ENCODE data around the gene CA10.

CA10 gene

DNA sequence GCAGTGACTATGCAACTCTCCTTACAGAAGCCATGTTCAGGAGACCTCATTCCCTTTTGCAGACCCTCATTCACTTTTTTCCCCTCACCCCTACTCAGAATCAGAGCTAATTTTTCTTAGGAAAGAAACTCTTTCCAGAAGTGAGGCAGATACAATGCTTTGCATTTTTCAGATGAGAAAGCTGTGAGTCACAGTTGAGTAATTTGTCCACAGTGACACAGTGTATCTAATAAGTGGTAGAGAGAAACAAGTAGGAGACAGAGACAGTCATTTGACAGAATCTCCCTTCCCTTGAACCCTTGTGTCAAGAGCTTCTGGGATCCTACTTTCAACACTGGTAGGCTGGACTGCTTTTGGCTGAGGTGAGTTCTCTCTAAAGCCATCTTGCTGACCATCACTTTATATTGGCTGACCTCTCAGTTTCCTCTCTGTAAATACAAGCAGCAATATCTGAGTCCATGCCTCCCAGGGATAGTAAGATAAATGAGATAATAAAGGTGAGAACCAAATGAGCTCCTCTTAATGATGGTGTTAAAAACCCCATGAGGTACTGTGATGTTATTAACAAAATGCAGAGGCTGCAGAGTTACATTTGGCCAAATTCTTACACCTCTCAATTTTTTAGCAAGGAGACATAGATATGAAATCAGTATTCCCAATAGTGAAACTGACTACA is 130.8 kb downstream of the CA10 start:
- Histone ChIP-seq H3K79me2 (ENCODE audit: insufficient read depth, low read length) (no peaks in the 10 kb centered on the region), H4K20me1 (ENCODE audit: low read depth, low read length) (no peaks in the 10 kb centered on the region), H3K27ac (ENCODE audit: low read depth, low read length) (no peak overlapping the region), H3F3A (ENCODE audit: insufficient read depth) (no peaks in the 10 kb centered on the region), H3K4me2 (ENCODE audit: low read depth, low read length, poor library complexity, severe bottlenecking) (no peak overlapping the region), H3K9me2 (replicated peaks; ENCODE audit: insufficient read depth, low read length) (no peaks in the 10 kb centered on the region), H3K4me3 (ENCODE audit: insufficient read depth, low read length, poor library complexity, severe bottlenecking) (no peak overlapping the region), H3K36me3 (ENCODE audit: low read length) (no peaks in the 10 kb centered on the region), H2AFZ (ENCODE audit: low read depth, low read length, severe bottlenecking) (no peak overlapping the region), H3K9ac (ENCODE audit: low read length) (no peak overlapping the region), H3K9me3 (ENCODE audit: insufficient read depth, low read length) (no peaks in the 10 kb centered on the region), H3K27me3 (ENCODE audit: low read length) (no peaks in the 10 kb centered on the region)
- TF ChIP-seq EZH2phosphoT487 (conservative IDR thresholded peaks at IDR 0.05; ENCODE audit: low read length), result no peak
- TF ChIP-seq, protein P1, sequence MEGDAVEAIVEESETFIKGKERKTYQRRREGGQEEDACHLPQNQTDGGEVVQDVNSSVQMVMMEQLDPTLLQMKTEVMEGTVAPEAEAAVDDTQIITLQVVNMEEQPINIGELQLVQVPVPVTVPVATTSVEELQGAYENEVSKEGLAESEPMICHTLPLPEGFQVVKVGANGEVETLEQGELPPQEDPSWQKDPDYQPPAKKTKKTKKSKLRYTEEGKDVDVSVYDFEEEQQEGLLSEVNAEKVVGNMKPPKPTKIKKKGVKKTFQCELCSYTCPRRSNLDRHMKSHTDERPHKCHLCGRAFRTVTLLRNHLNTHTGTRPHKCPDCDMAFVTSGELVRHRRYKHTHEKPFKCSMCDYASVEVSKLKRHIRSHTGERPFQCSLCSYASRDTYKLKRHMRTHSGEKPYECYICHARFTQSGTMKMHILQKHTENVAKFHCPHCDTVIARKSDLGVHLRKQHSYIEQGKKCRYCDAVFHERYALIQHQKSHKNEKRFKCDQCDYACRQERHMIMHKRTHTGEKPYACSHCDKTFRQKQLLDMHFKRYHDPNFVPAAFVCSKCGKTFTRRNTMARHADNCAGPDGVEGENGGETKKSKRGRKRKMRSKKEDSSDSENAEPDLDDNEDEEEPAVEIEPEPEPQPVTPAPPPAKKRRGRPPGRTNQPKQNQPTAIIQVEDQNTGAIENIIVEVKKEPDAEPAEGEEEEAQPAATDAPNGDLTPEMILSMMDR (IDR thresholded peaks at IDR 0.05; ENCODE audit: insufficient read depth, low read length, poor library complexity, severe bottlenecking), result no peak

DNA sequence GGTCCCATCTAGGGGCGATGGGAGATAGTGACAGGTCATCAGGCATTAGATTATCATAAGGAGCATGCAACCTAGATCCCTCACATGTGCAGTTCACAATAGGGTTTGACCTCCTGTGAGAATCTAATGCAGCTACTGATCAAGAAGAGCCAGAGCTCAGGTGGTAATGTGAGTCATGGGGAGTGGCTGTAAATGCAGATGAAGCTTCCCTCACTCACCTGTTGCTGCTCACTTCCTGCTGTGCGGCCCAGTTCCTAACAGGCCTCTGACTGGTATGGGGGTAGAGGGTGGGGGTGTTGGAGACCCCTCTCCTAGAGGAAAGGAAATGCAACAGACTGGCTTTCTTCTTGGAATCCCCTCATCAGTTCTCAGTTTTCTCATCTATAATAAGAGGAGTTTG is 131.4 kb downstream of the CA10 start:
- Histone ChIP-seq H3K9me3 (ENCODE audit: insufficient read depth, low read length) (no peaks in the 10 kb centered on the region), H3K27ac (ENCODE audit: low read depth, low read length) (no peak overlapping the region), H3F3A (ENCODE audit: insufficient read depth) (no peaks in the 10 kb centered on the region), H3K4me3 (ENCODE audit: insufficient read depth, low read length, poor library complexity, severe bottlenecking) (no peak overlapping the region), H3K4me2 (ENCODE audit: low read depth, low read length, poor library complexity, severe bottlenecking) (no peak overlapping the region), H3K36me3 (ENCODE audit: low read length) (no peaks in the 10 kb centered on the region), H4K20me1 (ENCODE audit: low read depth, low read length) (no peaks in the 10 kb centered on the region), H3K9me2 (replicated peaks; ENCODE audit: insufficient read depth, low read length) (no peaks in the 10 kb centered on the region), H3K27me3 (ENCODE audit: low read length) (no peaks in the 10 kb centered on the region), H2AFZ (ENCODE audit: low read depth, low read length, severe bottlenecking) (no peak overlapping the region), H3K9ac (ENCODE audit: low read length) (no peak overlapping the region), H3K79me2 (ENCODE audit: insufficient read depth, low read length) (no peaks in the 10 kb centered on the region)
- TF ChIP-seq, protein P1 (IDR thresholded peaks at IDR 0.05; ENCODE audit: insufficient read depth, low read length, poor library complexity, severe bottlenecking), result no peak
- TF ChIP-seq EZH2phosphoT487 (conservative IDR thresholded peaks at IDR 0.05; ENCODE audit: low read length), result no peak

DNA sequence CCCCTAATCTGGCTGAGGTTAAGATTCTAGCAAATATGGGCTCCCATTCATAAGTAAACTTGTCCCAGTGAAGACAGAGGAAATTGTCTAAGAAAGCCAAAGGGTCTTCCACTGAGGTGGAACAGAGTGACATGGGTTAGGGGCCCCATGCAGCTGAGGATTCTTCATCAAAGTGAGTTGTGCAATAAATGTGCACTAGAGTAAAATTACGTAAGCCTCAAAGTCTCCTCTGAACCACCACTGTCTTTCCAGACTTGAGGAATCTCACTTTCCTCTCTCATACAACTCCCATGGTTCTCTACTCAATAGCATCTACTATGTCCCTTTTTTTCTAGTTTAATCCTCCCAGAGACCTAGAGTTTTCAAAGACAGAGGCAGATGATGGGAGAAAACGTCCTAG is 132.4 kb downstream of the CA10 start:
- Histone ChIP-seq H3K27me3 (ENCODE audit: low read length) (no peaks in the 10 kb centered on the region), H3K36me3 (ENCODE audit: low read length) (no peaks in the 10 kb centered on the region), H3K4me3 (ENCODE audit: insufficient read depth, low read length, poor library complexity, severe bottlenecking) (no peak overlapping the region), H3K27ac (ENCODE audit: low read depth, low read length) (no peak overlapping the region), H3K4me2 (ENCODE audit: low read depth, low read length, poor library complexity, severe bottlenecking) (no peak overlapping the region), H3K79me2 (ENCODE audit: insufficient read depth, low read length) (no peaks in the 10 kb centered on the region), H4K20me1 (ENCODE audit: low read depth, low read length) (no peaks in the 10 kb centered on the region), H3F3A (ENCODE audit: insufficient read depth) (no peaks in the 10 kb centered on the region), H3K9me2 (replicated peaks; ENCODE audit: insufficient read depth, low read length) (no peaks in the 10 kb centered on the region), H3K9ac (ENCODE audit: low read length) (no peak overlapping the region), H2AFZ (ENCODE audit: low read depth, low read length, severe bottlenecking) (no peak overlapping the region), H3K9me3 (ENCODE audit: insufficient read depth, low read length) (no peaks in the 10 kb centered on the region)
- TF ChIP-seq EZH2phosphoT487 (conservative IDR thresholded peaks at IDR 0.05; ENCODE audit: low read length), result no peak
- TF ChIP-seq, protein P1 (IDR thresholded peaks at IDR 0.05; ENCODE audit: insufficient read depth, low read length, poor library complexity, severe bottlenecking), result no peak

All from SU-DHL-6 (cell line).